Loucy (cell line): ENCODE results near the gene SHROOM3.

ENCODE experiments used
- EZH2phosphoT487 ChIP-seq: fragments of 200-600 bp; IDR thresholded peaks from 2 replicates; pipeline ENCODE4 v1.6.1; 2018; ENCODE audit warnings: antibody characterized with exemption, mild to moderate bottlenecking, moderate library complexity, borderline replicate concordance
- TF ChIP-seq, protein P1 (sequence below): fragments of 200-600 bp; sonication (generic); conservative IDR thresholded peaks from 2 replicates; pipeline ENCODE4 v1.5.1; 2014; ENCODE audit warnings: mild to moderate bottlenecking, antibody characterized with exemption, low read length

- TF ChIP-seq, protein P1, sequence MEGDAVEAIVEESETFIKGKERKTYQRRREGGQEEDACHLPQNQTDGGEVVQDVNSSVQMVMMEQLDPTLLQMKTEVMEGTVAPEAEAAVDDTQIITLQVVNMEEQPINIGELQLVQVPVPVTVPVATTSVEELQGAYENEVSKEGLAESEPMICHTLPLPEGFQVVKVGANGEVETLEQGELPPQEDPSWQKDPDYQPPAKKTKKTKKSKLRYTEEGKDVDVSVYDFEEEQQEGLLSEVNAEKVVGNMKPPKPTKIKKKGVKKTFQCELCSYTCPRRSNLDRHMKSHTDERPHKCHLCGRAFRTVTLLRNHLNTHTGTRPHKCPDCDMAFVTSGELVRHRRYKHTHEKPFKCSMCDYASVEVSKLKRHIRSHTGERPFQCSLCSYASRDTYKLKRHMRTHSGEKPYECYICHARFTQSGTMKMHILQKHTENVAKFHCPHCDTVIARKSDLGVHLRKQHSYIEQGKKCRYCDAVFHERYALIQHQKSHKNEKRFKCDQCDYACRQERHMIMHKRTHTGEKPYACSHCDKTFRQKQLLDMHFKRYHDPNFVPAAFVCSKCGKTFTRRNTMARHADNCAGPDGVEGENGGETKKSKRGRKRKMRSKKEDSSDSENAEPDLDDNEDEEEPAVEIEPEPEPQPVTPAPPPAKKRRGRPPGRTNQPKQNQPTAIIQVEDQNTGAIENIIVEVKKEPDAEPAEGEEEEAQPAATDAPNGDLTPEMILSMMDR, result no peak
- no peak for TF ChIP-seq EZH2phosphoT487
Observed at GRCh38 chr4:76453232-76453631, 18.2 kb downstream of the SHROOM3 start.
